ENCODE results near the gene ELP1. TPM values are rescaled to one million over a fixed set of nuclear protein-coding genes. Genes with fewer than 3 reads are reported as not detected.

Gene ELP1
- total RNA-seq, 4 donors from 2014 or later: 7.9 to 18.1 (median 13.3) TPM

DNA sequence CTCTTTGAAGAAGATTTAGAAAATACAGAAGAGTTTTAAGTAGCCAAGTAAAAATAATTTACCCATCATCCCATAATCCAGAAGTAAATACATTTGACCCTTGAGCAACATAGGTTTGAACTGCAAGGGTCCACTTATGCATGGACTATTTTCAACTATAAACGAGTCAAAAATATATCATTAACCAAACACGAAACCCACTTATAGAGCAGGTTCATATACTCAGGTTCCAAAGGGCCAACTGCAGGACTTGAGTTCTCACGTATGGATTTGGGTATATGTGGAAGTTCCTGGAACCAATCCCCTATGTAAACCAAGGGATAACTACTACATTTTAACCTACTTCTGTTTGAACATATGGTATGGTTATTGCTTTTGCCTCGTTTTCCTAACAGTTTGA, 6.1 kb upstream of the ELP1 start:
- Histone ChIP-seq H3K9me3 (no peaks in the 10 kb centered on the region), H3K4me3 (no peak overlapping the region), H3K36me3 (peaks cover 0 to 8% (median 3%) of the 10 kb centered on the region in 4 donors), H3K27ac (no peak overlapping the region), H3K4me1 (peaks cover 0 to 5% (median 3%) of the 10 kb centered on the region in 4 donors), H3K27me3 (no peaks in the 10 kb centered on the region)
- no peak for DNase-seq
- 86% methylated on average over 3 to 4 of the region's 4 CpGs for WGBS, 2 donors (ENCODE audit: low coverage in 1 of 2)
- TF ChIP-seq POLR2AphosphoS5 (IDR thresholded peaks at IDR 0.05): no peak
- TF ChIP-seq EP300 (IDR thresholded peaks at IDR 0.05; ENCODE audit: low read depth): no peak
- no peak for TF ChIP-seq CTCF (IDR thresholded peaks at IDR 0.05)
- TF ChIP-seq POLR2A (IDR thresholded peaks at IDR 0.05): no peak
- in situ Hi-C loops (cut with MboI; ENCODE audit: low pct_ligation_motif_present in 1 of 4, low pct_unique_long_range_greater_than_20kb in 1 of 4, low sequenced_read_pairs in 3 of 4): no loop called here
- intact Hi-C loops (cut with DNase I; ENCODE audit: low total_unique reads): loop anchor here (10.0 kb wide), 1 partner anchor 375 kb away; no protein-coding TSS in a partner anchor

GRCh38 chr9:108937561-108938305, 3.8 kb upstream of the ELP1 start:
- intact Hi-C loops (cut with DNase I; ENCODE audit: low total_unique reads): loop anchor here (10.0 kb wide), 1 partner anchor 377 kb away; no protein-coding TSS in a partner anchor
- Histone ChIP-seq H3K4me1 (peaks cover 3 to 16% (median 13%) of the 10 kb centered on the region in 4 donors), H3K4me3 (no peak overlapping the region), H3K27ac (no peak overlapping the region), H3K27me3 (no peaks in the 10 kb centered on the region), H3K36me3 (peaks cover 0 to 8% (median under 1%) of the 10 kb centered on the region in 4 donors), H3K9me3 (no peaks in the 10 kb centered on the region)
- 88% methylated on average over 5 of the region's 5 CpGs for WGBS, 2 donors (ENCODE audit: low coverage in 1 of 2)
- no peak for DNase-seq
- in situ Hi-C loops (cut with MboI; ENCODE audit: low pct_ligation_motif_present in 1 of 4, low pct_unique_long_range_greater_than_20kb in 1 of 4, low sequenced_read_pairs in 3 of 4): no loop called here
- no peak for TF ChIP-seq CTCF (IDR thresholded peaks at IDR 0.05)
- no peak for TF ChIP-seq POLR2A (IDR thresholded peaks at IDR 0.05)
- TF ChIP-seq POLR2AphosphoS5 (IDR thresholded peaks at IDR 0.05): no peak
- TF ChIP-seq EP300 (IDR thresholded peaks at IDR 0.05; ENCODE audit: low read depth): no peak

DNA sequence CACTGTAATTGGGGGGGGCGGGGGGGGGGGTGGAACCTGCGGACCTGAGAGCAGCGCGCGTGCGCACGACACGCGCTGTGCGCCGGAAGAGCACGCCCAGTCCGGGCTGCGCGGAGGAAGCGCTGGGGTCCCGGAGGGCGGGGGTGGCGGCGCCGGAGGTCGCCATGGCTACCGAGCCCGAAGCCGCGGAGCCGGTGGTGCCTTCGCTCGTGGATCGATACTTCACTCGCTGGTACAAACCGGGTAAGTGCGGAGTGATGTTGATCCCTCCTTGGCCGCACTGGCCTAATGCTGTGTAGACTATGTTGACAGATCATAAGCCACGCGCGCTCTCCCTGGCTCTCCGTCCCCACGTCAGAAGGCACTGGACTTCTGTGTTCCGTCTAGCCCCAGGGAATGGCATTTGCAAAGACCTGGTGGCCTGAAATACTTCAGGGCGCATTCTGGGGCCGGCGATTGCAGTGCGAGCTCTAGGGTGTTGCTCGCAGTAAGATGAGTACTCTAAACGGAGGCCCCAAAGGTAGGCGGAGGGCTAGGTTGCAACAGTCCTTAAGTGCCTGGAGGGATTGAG, 484 bp upstream of the ELP1 start, which contains the start of gene ABITRAM:
Gene ABITRAM (plus strand): TSS at position 78 of the 571 bp plus-strand sequence. CDS start 87 bp downstream, at position 165.
- Histone ChIP-seq H3K9me3 (no peaks in the 10 kb centered on the region), H3K4me1 (peaks cover 8 to 21% (median 18%) of the 10 kb centered on the region in 4 donors), H3K27ac (peak within 1 kb of the TSS; percentile 89 to 94 (median 92)), H3K27me3 (no peaks in the 10 kb centered on the region), H3K36me3 (peaks cover 0 to 3% (median under 1%) of the 10 kb centered on the region in 4 donors), H3K4me3 (peak within 1 kb of the TSS; percentile 73 to 83 (median 75))
- WGBS, 2 donors (ENCODE audit: low coverage in 1 of 2): 0% methylated on average over 2 to 46 of the region's 47 CpGs
- TF ChIP-seq POLR2AphosphoS5 (IDR thresholded peaks at IDR 0.05) (peak in 2 of 3 donors; percentile 17 to 21), CTCF (IDR thresholded peaks at IDR 0.05) (no peak), EP300 (IDR thresholded peaks at IDR 0.05; ENCODE audit: low read depth) (no peak), POLR2A (IDR thresholded peaks at IDR 0.05) (no peak)
- in situ Hi-C loops (cut with MboI; ENCODE audit: low pct_ligation_motif_present in 1 of 4, low pct_unique_long_range_greater_than_20kb in 1 of 4, low sequenced_read_pairs in 3 of 4) (no loop called here), intact Hi-C loops (cut with DNase I; ENCODE audit: low total_unique reads) (loop anchor here (10.0 kb wide), 1 partner anchor 380 kb away; no protein-coding TSS in a partner anchor)
- peak; percentile 76 for DNase-seq

DNA sequence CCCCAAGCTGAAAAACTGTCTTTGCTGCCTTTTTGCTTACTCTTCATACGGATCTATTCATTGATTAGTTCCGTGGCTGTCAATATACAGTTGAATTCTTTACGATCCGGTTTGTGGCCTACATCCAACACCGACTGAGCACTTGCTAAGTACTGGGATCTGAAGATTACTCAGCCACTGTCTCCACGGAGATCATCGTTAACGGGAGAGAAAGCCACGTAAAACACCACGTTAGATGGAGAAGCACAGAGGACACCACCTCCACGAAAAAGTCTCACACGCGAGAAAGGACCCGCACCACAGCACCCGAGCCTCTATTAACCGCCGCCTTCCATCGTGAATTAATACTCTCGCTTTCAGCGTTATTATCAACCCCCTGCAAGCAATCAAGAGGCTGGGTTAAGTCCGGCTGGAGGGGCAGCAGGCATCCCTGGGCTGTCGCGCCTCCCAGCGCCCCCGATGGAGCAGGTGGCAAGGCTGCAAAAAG, 650 bp downstream of the ELP1 start:
- peaks cover 8 to 21% (median 18%) of the 10 kb centered on the region in 4 donors for H3K4me1 ChIP-seq
- peak overlapping the region; percentile 89 to 94 (median 92) for H3K27ac ChIP-seq
- DNase-seq: peak; percentile 9
- no peaks in the 10 kb centered on the region for H3K9me3 ChIP-seq
- WGBS, 2 donors (ENCODE audit: low coverage in 1 of 2): 0% methylated on average over 4 to 25 of the region's 25 CpGs
- in situ Hi-C loops (cut with MboI; ENCODE audit: low pct_ligation_motif_present in 1 of 4, low pct_unique_long_range_greater_than_20kb in 1 of 4, low sequenced_read_pairs in 3 of 4) (no loop called here), intact Hi-C loops (cut with DNase I; ENCODE audit: low total_unique reads) (loop anchor here (10.0 kb wide), 1 partner anchor 382 kb away; no protein-coding TSS in a partner anchor)
- TF ChIP-seq POLR2A (IDR thresholded peaks at IDR 0.05): no peak
- TF ChIP-seq POLR2AphosphoS5 (IDR thresholded peaks at IDR 0.05): no peak
- TF ChIP-seq EP300 (IDR thresholded peaks at IDR 0.05; ENCODE audit: low read depth): no peak
- no peak for TF ChIP-seq CTCF (IDR thresholded peaks at IDR 0.05)
- H3K36me3 ChIP-seq: peaks cover 0 to 10% (median 4%) of the 10 kb centered on the region in 4 donors
- H3K4me3 ChIP-seq: peak overlapping the region; percentile 73 to 83 (median 75)
- H3K27me3 ChIP-seq: no peaks in the 10 kb centered on the region
